HCT116 (cell line): ENCODE measurements around the gene SEMA3E. TPM values are rescaled to one million over a fixed set of nuclear protein-coding genes. Genes with fewer than 3 reads are reported as not detected.

ENCODE experiments used
- ATAC-seq: fragments of 200-7000 bp; cut with Tn5 transposase; 2 replicates; pipeline ENCODE4 v1.9.1; 2020; ENCODE audit warnings: mild to moderate bottlenecking, moderate library complexity
- BruUV-seq: library from RNA; stranded (reverse); fragments of 400-500 nt; replicated peaks from 2 replicates; lab custom pipeline; 2021; lab: Mats Ljungman, UMichigan
- CTCF ChIA-PET: fragments of 300-600 bp; sonication (Branson Sonifier 250); formaldehyde crosslinking; loops from one replicate; lab custom pipeline; 2021; ENCODE audit warnings: antibody characterized with exemption; lab: Charles Lee
- POLR2A ChIA-PET: fragments of 300-600, 350-600 bp; sonication (Branson Sonifier 250); formaldehyde crosslinking; loops from one replicate; lab custom pipeline; 2021; ENCODE audit warnings: antibody characterized with exemption; lab: Charles Lee
- RAD21 ChIA-PET, 2 experiments: fragments of 300-600 bp; sonication (Branson Sonifier 250); formaldehyde crosslinking; loops; one replicate each; lab custom pipeline; 2023; ENCODE audit warnings: low total read pairs in 2 of 2; ENCODE audit not compliant: uncharacterized antibody in 2 of 2, unreplicated experiment in 2 of 2, low non-redundant PET in 1 of 2; lab: Charles Lee
- DNase-seq: peaks from one replicate; pipeline ENCODE4 v3.0.0-alpha.2; 2010; ENCODE audit warnings: low read depth, low spot score
- H2AFZ ChIP-seq: fragments of 200-600 bp; shearing (Covaris generic), sonication (generic); 2 replicates; pipeline ENCODE4 v1.6.1; 2017; ENCODE audit warnings: low read depth, mixed run types, mixed read lengths, antibody characterized with exemption, low read length; ENCODE audit not compliant: poor library complexity, severe bottlenecking
- H3K27ac ChIP-seq: 2 replicates; pipeline ENCODE4 v1.5.1; 2012; ENCODE audit warnings: low read depth, low read length
- H3K27me3 ChIP-seq: fragments of 200-600 bp; sonication (generic); 2 replicates; pipeline ENCODE4 v1.6.1; 2016; ENCODE audit warnings: mixed run types, low read length, mixed read lengths; ENCODE audit not compliant: insufficient read depth
- H3K36me3 ChIP-seq, 2 experiments: fragments of 200-500 bp in 1 of 2; fragments of 200-600 bp in 1 of 2; sonication (Bioruptor generic) in 1 of 2; sonication (generic) in 1 of 2; 2 replicates each; pipeline versions ENCODE4 v1.5.1 to v1.6.1; 2014 to 2016; ENCODE audit warnings: low read length in 2 of 2, inconsistent platforms in 1 of 2, mixed read lengths in 1 of 2, mixed run types in 1 of 2; ENCODE audit not compliant: insufficient read depth in 2 of 2, control insufficient read depth in 1 of 2
- H3K4me1 ChIP-seq, 2 experiments: fragments of 200-600 bp in 1 of 2; sonication (generic) in 1 of 2; 2 replicates each; pipeline versions ENCODE4 v1.5.1 to v1.6.1; 2012 to 2017; ENCODE audit warnings: low read length in 2 of 2, inconsistent platforms in 1 of 2, mild to moderate bottlenecking in 1 of 2, mixed read lengths in 1 of 2, mixed run types in 1 of 2, moderate library complexity in 1 of 2; ENCODE audit not compliant: insufficient read depth in 2 of 2, control insufficient read depth in 1 of 2
- H3K4me2 ChIP-seq: fragments of 200-600 bp; sonication (generic); 2 replicates; pipeline ENCODE4 v1.6.1; 2017; ENCODE audit warnings: mixed run types, low read length, mixed read lengths
- H3K4me3 ChIP-seq, 2 experiments: fragments of 200-600 bp in 1 of 2; sonication (generic) in 1 of 2; replicated peaks in 1 of 2; 2 replicates each; pipeline ENCODE4 v1.5.1; 2011 to 2016; ENCODE audit warnings: low read length in 2 of 2, control low read depth in 1 of 2, low read depth in 1 of 2, mild to moderate bottlenecking in 1 of 2, mixed read lengths in 1 of 2, mixed run types in 1 of 2
- H3K79me2 ChIP-seq: fragments of 200-600 bp; sonication (generic); 2 replicates; pipeline ENCODE4 v1.6.1; 2017; ENCODE audit warnings: mild to moderate bottlenecking, mixed run types, low read length, moderate library complexity, mixed read lengths; ENCODE audit not compliant: insufficient read depth
- H3K9ac ChIP-seq: fragments of 200-600 bp; sonication (generic); 2 replicates; pipeline ENCODE4 v1.6.1; 2016; ENCODE audit warnings: low read length, mixed read lengths
- H3K9me2 ChIP-seq: fragments of 200-600 bp; sonication (generic), shearing (Covaris generic); 2 replicates; pipeline ENCODE4 v1.6.1; 2017; ENCODE audit warnings: mixed run types, mild to moderate bottlenecking, moderate library complexity; ENCODE audit not compliant: insufficient read depth
- H3K9me3 ChIP-seq, 2 experiments: fragments of 200-500 bp in 1 of 2; fragments of 200-600 bp in 1 of 2; sonication (Bioruptor generic) in 1 of 2; sonication (generic) in 1 of 2; 2 replicates each; pipeline ENCODE4 v1.6.1; 2014 to 2017; ENCODE audit warnings: low read length in 2 of 2, mixed read lengths in 2 of 2, inconsistent platforms in 1 of 2, low read depth in 1 of 2, mild to moderate bottlenecking in 1 of 2, mixed run types in 1 of 2, moderate library complexity in 1 of 2; ENCODE audit not compliant: control insufficient read depth in 1 of 2, insufficient read depth in 1 of 2
- H4K20me1 ChIP-seq: fragments of 200-600 bp; sonication (generic), shearing (Covaris generic); 2 replicates; pipeline ENCODE4 v1.6.1; 2017; ENCODE audit warnings: mixed run types, mild to moderate bottlenecking, moderate library complexity; ENCODE audit not compliant: insufficient read depth
- ATF3 ChIP-seq: IDR thresholded peaks from 2 replicates; pipeline ENCODE4 v1.6.1; 2012
- CBX3 ChIP-seq: IDR thresholded peaks from 2 replicates; pipeline ENCODE4 v1.6.1; 2012; ENCODE audit warnings: low read depth
- CEBPB ChIP-seq: IDR thresholded peaks from 2 replicates; pipeline ENCODE4 v1.6.1; 2012; ENCODE audit warnings: low read depth
- EGR1 ChIP-seq: IDR thresholded peaks from 2 replicates; pipeline ENCODE4 v1.6.1; 2012; ENCODE audit warnings: low read depth
- EZH2 ChIP-seq: fragments of 200-600 bp; sonication (generic); IDR thresholded peaks from 2 replicates; pipeline ENCODE4 v1.6.1; 2017; ENCODE audit warnings: antibody characterized with exemption, mixed run types
- EZH2phosphoT487 ChIP-seq: fragments of 200-600 bp; IDR thresholded peaks from 2 replicates; pipeline ENCODE4 v1.6.1; 2018; ENCODE audit warnings: antibody characterized with exemption, borderline replicate concordance
- FOSL1 ChIP-seq: IDR thresholded peaks from 2 replicates; pipeline ENCODE4 v1.6.1; 2012; ENCODE audit warnings: low read depth
- MAX ChIP-seq: IDR thresholded peaks from 2 replicates; pipeline ENCODE4 v1.6.1; 2012
- POLR2A ChIP-seq: IDR thresholded peaks from 2 replicates; pipeline ENCODE4 v1.7.0; 2011; ENCODE audit warnings: borderline replicate concordance; ENCODE audit not compliant: insufficient read depth, insufficient read length; ENCODE audit errors: extremely low read depth
- POLR2AphosphoS5 ChIP-seq: IDR thresholded peaks from 2 replicates; pipeline ENCODE4 v1.6.1; 2011; ENCODE audit warnings: mild to moderate bottlenecking, low read depth, low read length, moderate library complexity
- RAD21 ChIP-seq: IDR thresholded peaks from 2 replicates; pipeline ENCODE4 v1.6.1; 2012; ENCODE audit warnings: low read depth, mild to moderate bottlenecking
- SIN3A ChIP-seq: IDR thresholded peaks from 2 replicates; pipeline ENCODE4 v1.6.1; 2012; ENCODE audit warnings: low read depth
- SP1 ChIP-seq: IDR thresholded peaks from 2 replicates; pipeline ENCODE4 v1.6.1; 2012; ENCODE audit warnings: low read depth
- SRF ChIP-seq: IDR thresholded peaks from 2 replicates; pipeline ENCODE4 v1.6.1; 2012; ENCODE audit warnings: low read depth
- TCF7L2 ChIP-seq: IDR thresholded peaks from 2 replicates; pipeline ENCODE4 v1.7.0; 2011; ENCODE audit warnings: borderline replicate concordance, inconsistent platforms; ENCODE audit not compliant: insufficient read depth, insufficient read length; ENCODE audit errors: extremely low read depth
- ZBTB33 ChIP-seq: IDR thresholded peaks from 2 replicates; pipeline ENCODE4 v1.6.1; 2011; ENCODE audit warnings: mild to moderate bottlenecking, low read length, moderate library complexity; ENCODE audit not compliant: insufficient replicate concordance; ENCODE audit errors: extremely low read depth
- ZNF274 ChIP-seq: fragments of 200-500 bp; sonication (Bioruptor generic); IDR thresholded peaks from 2 replicates; pipeline ENCODE4 v1.6.1; 2014; ENCODE audit warnings: mild to moderate bottlenecking, low read depth, low read length, inconsistent platforms
- intact Hi-C: fragments of 100-400 bp; cut with micrococcal nuclease; formaldehyde crosslinking; loops from 2 replicates; pipeline ENCODE4 v1.10.0; 2022
- total RNA-seq: library from RNA; stranded (reverse); gene quantifications from one replicate; pipeline ENCODE4 v1.2.1, GENCODE V29; 2021; ENCODE audit not compliant: unreplicated experiment

The SEMA3E gene
- total RNA-seq, 1 experiment from 2014 or later: 1.6 TPM

- Histone ChIP-seq H3K27ac (no peak overlapping the region), H3K4me3 (no peak overlapping the region), H3K9me3 (no peaks in the 10 kb centered on the region), H2AFZ (no peak overlapping the region), H3K9me2 (no peaks in the 10 kb centered on the region), H3K36me3 (no peaks in the 10 kb centered on the region), H3K27me3 (no peaks in the 10 kb centered on the region), H4K20me1 (no peaks in the 10 kb centered on the region), H3K4me1 (no peaks in the 10 kb centered on the region), H3K9ac (no peak overlapping the region), H3K4me2 (no peak overlapping the region), H3K79me2 (no peaks in the 10 kb centered on the region)
- ATAC-seq (no peak), DNase-seq (no peak)
- no TSS peak for BruUV-seq
- ChIA-PET POLR2A (no interaction called here), RAD21 (no interaction called here), CTCF (no interaction called here)
- no peak for TF ChIP-seq CBX3
- no peak for TF ChIP-seq TCF7L2
- no peak for TF ChIP-seq ATF3
- no peak for TF ChIP-seq RAD21
- TF ChIP-seq SRF: no peak
- TF ChIP-seq FOSL1: no peak
- TF ChIP-seq ZBTB33: no peak
- no peak for TF ChIP-seq EGR1
- no peak for TF ChIP-seq SP1
- TF ChIP-seq POLR2A: no peak
- no peak for TF ChIP-seq POLR2AphosphoS5
- no peak for TF ChIP-seq ZNF274
- TF ChIP-seq SIN3A: no peak
- TF ChIP-seq EZH2phosphoT487: no peak
- no peak for TF ChIP-seq EZH2
- TF ChIP-seq MAX: no peak
- TF ChIP-seq CEBPB: no peak
- intact Hi-C loops: no loop called here
These were observed 60.2 kb downstream of the SEMA3E start for GRCh38 chr7:83588602-83589240.
